NCI-H510A treated with DMSO at 0.1 percent for 48 hours (cell line): ENCODE data around the gene ATP6V0C.
A peak's percentile ranks its signal among the peaks of the same experiment; 100 is the strongest.
"Not testable (repeated sequence)": the region's sequence is repeated elsewhere in the genome, so short reads cannot be mapped to it uniquely, and the experiment has no call there.

ENCODE experiments used
- DNase-seq: peaks from one replicate; lab custom pipeline; 2025; lab: John Stamatoyannopoulos, UW

Gene ATP6V0C

DNA sequence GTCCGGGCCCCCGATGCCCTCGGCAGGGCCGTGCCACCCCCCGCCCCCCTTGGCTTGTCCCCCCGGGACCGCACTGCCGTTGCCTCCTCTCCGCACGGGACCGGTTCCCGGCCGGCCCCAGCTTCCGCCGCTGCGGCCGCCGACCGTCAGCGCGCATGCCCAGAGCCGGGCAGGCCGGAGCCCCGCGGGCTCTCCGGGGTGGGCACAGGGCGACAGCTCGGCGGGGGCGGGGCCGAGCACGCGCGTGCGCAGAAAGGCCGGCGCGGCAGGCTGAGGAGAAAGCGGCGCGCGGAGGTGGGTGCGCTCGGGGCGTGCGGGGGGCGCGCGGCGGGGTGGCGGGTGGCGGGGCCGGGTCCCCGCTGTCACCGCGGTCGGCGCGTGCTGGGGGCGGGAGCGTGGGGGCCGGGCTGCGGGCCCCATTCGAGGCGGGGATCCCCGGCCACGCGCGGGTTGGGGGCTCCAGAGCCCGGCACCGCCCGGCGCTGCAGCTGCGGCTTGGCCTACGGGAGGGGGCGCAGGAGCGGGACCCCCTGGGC is 38.8 kb upstream of the ATP6V0C start, which contains the start of gene TBC1D24:
Gene TBC1D24, plus strand, starts transcription at position 251 of the 536 bp plus-strand sequence. CDS start 21,022 bp downstream, outside the sequence.
- DNase-seq, result peak; percentile 34

DNA sequence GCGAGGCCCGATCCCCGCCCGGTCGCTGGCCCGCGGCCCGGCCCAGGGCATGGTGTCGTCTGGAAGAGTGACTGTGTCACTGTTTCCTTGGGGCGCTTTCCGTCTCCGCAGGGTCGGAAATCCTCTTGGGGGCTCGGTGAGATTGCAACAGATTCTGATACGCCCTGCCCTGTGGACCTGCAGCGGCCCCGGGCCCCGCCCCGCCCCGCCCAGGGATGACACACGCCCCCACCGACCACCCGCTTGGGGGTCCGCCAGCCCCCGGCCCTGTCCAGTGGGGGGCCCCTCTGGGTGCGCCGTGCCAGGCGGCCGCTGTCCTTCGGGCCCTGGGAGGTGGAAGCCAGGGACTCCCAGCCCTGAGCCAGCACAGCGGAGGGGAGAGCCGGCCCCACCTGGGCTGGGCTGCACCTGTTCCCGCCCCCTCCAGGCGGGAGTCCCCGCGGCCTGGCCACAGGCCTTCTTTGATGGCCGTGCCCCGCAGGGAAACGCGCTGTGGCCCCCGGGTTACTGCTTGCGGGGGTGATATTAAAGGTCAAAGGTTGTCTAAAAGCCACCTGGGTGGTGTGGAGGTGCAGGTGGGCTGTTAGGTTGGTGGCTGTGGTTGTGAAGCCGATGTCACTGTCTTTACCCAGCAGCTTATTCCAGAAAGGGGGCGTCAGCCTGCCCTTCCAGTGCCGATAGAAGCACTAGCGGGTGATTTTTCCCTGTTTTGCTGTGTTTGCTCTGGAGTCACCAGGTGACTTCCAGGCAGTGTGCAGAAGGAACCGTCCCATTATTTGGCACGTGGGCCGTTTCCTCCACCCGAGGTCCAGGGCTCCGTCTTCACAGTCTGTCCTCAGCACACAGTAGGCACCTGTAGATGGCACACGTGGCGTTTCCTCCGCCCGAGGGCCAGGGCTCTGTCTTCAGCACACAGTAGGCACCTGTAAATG is 38.1 kb upstream of the ATP6V0C start:
- DNase-seq, result no peak

DNA sequence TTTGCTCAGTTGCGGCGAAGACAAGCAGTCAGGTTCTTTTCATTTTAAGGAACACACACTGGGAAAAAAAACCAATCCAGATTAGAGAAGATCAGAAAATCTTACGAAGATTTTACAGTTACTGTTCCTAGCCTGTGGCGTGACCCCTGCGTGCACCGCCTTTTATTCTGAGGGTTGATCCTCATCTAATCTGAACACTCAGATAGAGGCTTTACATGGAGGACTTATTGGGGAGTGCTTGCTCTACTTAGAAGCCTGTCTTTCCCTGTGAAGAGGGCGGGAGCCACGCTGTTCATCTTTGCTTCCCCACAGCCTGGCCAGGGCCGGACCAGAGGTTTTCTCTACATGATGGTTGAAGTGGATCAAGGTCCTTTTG is 37.4 kb upstream of the ATP6V0C start:
- no peak for DNase-seq

DNA sequence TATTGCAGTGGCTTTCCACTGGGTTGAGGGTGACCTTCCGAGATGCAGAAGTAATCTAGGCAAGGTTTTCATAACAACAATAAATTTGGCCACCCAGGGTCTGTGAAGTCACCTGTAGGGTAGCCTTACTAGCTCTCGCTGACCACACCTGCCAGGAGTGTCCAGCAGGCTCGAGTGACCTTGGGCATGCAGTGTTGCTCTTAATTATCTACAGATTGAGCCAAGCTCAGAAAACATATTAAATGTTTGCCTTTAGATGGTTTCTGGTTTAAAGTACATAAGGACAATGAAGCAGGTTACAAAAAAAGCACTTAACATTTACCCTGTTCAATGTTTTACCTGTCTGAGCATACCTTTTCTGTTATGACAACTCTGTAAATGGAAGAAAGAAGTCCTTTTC is 37.0 kb upstream of the ATP6V0C start:
- DNase-seq, result no peak

DNA sequence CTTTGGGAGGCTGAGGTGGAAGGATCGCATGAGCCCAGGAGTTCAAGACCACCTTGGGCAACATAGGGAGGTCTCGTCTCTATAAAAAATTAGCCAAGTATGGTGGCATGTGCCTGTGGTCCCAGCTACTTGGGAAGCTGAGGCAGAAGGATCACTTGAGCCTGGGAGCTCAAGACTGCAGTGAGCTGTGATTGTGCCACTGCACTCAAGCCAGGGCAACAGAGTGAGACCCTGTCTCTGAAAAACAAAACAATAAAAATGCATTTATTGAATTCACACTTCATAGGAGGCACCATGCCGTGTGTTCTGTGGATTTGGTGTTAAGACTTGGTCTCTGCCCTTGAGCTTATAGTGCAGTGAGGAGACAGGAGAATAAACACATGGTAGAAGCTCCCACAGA is 36.4 kb upstream of the ATP6V0C start:
- DNase-seq, result no peak

DNA sequence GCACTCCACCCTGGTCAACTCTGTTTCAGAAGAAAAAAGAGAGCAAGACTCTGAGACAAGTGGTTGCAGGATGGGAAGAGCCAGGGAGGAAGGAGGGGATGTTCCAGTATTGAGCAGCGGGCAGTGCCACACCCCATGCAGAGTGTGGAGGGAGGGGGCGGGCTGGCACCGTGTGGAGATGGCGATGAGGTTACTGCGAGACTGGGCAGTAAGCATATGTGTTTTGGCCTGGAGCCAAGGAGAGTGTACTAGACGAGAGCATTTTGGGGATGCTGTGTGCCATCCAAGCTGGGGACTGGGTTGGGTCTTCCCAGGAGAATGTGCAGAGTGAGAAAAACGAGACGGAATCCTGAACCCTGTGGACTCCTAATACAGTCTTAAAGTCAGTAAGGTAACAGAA is 35.5 kb upstream of the ATP6V0C start:
- no peak for DNase-seq

DNA sequence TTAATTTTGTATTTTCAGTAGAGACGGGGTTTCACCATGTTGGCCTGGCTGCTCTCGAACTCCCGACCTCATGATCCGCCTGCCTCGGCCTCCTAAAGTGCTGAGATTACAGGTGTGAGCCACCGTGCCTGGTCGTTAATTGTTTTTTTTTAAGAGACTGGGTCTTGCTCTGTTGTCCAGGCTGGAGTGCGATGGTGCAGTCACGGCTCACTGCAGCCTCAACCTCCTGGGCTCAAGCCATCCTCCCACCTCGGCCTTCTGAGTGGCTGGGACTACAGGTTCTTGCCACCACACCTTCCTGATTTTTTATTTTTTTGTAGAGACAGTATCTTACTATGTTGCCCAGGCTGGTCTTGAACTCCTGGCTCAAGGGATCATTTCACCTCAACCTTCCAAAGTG is 33.8 kb upstream of the ATP6V0C start:
- DNase-seq, result not testable (repeated sequence)

DNA sequence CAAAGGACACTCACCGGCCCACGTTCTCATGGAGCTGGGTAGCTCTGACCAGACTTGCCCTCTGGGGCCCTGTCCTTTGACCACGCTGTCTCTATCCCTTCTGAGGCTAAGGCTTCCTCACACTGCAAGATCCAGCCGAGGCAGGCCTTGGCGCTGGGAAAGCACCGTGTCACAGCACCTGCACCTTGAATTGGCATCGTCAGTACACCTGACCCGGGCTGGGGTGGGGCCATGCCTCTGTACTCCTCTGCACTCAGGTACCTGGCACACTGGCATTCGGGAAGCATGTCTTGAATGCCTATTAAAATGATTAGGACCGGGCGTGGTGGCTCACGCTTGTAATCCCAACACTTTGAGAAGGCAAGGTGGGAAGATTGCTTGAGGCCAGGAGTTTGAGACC is 32.8 kb upstream of the ATP6V0C start:
- no peak for DNase-seq

DNA sequence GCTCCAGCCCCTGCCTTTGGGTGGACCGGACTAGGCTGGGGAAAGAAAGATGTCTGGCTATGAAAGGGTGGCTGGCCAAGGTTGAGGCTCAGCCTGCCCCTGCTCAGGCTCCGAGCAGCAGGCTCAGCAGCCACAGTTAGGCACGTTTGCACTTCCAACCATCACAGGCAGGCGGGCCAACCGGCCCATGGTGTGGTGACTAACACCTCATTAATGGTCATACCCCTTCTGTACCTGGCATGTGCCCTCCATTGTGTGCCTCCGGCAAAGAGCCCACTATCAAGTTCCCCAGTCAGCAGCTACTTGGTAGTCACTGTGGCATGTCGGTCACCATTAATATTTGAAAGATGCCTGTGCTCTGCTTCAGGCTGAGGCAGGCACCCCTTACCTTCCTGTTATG is 32.1 kb upstream of the ATP6V0C start:
- no peak for DNase-seq

DNA sequence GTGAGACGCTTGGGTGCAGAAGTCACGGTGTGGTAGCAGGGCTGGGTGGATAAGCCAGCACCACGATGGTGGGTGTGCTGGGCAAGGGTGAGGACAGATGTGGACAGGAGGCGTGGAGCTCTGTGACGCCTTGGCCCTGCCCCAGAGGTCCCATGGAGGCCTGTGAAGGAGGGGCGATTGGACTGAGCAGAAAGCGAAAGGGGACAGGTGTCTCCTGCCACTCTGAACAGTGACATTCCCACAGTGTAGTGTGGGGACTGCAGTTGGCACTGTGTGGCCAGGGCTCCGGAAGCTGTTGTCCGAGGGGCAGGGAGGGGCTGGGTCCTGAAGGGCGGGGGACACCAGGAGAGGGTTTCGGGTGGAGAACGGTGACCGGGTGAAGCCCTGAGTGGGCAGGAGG is 31.5 kb upstream of the ATP6V0C start:
- DNase-seq, result no peak

DNA sequence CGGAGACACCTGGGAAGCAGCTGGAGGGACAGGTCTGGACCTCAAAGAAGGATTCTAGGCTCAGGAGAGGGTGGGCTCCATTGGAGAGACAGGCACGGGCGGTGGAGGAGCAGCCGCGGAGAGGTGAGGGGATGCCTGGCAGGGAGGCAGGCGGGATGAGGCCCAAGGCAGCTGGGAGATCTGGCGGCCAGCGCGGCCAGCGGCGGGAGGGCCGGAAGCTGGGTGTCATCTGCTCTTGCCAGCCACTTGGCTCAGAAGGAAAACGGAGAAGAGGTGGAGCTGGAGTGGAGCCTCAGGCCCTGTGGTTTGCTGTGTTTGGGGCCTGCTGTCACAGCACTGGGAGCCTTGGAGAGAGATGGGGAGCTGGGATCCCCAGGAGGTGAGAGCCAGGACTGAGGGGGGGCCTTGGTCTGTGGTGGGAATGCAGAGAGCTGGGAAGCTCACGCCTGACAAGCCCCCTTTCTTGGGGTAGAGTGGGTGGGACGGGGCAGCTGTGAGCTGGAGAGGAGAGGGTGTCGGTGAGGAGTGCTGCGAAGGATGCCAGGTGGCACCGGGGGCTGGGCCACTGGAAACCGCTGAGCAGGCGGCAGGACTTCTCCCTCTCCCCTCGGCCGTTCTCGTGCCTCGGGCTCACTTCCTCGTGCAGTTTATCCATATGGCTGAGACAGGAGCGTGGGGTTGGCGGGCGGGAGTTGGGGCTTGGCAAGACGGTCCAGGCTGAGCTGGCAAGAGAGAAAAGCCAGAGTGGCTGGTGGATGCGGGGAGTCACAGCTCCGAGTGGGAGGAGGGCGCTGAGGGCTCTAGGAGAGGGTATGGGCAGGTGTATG is 30.8 kb upstream of the ATP6V0C start:
- DNase-seq, result peak; percentile 58

DNA sequence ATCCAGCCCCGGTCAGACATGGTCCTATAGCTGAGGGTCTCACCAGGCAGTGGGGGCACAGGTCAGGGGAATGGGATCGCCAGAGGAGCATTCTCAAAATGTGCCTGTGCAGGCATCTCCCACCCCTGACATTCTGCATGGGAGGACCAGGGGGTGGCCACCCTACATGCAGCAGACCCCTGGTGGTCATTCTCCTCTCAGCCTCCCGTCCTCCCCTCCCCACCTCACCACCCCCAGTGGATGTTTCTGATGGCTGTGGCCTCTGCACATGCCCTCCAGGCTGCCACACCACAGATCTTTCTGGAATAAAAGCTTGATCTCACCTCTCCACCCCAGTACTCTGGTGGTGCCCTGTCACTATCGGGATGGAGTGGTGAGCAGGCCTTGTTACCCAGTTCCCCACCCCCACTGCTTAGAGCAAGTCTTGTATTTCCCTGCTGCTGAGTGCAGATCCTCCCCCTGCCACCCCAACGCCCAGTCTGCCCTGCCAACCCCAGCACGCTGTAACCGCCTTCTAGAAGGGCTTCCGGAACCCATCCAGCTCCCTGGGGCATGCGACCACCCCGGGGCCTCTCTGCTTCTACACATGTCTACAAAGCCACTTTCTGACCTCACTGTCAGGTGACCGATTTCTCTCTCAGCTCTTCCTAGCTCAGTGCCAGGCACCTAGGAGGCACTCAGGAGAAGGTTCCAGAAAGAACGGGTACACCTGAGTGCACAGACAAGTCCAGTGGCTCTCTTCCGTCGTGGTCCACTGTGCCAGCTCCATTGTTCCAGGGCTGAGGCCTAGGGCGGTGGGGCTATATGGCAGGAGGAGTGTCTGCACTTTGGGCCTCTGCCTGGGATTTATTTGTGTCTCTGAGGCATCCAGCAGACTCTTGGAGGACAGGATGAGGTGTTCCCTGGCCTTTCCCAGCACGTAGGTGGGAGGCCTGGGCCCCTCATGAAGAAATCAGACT is 29.5 kb upstream of the ATP6V0C start:
- DNase-seq, result no peak

DNA sequence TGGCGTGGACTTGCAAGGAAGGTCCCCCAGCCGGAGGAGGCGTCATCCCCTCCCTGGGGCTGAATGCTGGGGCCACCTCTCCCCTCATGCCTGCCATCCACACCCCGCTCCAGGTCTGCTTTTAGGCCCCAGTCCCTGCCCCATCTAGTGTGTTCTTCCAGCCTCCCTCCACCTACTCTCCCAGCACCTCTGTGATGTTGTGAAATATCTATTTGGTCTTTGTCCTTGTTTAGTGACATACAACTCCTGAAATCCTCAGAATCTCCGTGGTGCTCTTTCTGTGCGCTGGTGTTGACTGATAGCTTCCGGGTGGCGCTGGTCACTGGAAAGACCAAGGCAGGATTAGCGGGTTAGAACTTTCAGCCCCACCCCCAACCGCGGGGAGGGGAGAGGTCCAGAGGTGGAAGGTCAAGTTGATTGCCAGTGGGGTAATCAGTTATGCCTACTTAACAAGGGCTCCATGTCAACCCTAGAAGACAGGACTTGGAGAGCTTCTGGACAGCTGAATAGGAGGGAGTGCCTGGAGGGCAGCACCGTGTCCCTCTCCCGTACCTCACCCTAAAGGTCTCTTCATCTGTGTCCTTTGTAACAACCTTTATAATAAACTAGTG is 28.7 kb upstream of the ATP6V0C start:
- DNase-seq, result no peak

DNA sequence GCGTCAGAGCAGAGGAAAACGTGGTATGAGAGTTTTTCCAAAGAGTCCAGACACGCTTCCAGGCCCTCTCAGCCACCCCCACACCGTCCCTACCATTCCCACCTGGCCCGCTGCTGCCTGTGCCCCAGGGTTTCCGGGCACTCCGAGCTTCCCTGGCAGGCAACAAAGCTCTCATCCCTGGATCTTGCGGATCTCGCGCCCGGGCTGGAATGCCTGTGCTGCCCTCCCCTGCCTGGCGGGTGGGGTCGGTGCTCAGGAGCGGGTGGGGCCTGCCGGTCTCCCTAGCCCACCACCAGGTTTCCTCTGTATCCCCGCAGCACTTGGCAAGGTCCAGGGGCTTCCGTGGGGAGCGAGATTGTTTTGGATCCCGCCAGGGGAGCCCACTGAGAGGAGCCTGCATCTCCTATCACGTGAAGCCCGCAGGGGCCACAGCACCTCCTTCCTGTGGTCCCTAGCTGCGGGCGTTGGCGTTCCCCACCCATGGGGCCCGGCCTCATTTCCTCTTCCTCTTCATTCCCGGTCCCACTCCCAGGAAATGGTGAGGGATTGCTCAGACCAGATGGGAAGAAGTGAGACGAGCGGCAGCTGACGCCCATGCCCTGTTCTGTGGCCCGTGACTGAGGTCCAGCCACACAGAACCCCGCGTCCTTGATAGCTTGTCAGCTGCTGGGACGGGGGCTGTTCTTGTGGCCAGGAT is 27.8 kb upstream of the ATP6V0C start:
- DNase-seq, result no peak

DNA sequence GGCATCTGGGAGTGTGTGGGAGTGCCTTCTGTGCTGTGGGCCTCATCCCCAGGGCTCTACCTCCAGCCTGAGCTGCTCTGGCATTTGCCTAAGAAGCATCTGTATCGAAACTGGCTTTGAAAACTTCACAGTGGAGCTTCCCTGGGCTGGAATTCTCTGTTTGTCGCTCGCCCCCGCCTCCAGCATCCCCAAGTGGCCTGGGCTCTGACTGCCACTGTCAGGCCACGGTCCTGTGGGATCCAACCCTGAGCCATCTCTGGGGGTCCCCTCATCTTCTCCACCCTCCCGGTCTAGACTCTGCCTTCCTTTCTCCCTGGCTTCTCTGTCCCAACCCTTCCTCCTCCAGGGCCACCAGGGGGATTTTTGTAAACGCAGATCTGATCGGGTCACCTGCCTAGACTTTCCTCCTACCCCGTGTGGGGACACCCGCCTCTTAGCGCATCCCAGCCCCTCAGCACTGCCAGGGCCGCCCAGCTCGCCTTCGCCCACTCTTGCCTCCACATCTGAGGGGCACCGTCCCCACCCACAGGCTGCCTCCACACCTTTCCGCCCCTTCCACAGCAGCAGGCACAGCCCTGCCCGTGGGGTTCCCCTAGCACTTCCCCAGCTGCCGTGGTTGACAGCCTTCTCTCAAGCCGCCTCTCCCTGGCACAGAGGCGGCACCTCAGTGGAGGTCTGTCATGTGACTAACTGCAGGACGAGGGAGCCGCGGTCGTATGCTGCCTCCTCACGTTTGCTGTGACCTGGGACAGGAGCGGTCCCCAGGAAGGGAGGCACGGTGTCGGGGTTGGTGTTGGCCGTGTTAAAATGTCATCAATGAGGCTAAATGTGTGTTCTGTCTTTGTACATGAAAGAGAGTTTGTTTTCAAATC is 26.9 kb upstream of the ATP6V0C start:
- DNase-seq, result peak; percentile 24

DNA sequence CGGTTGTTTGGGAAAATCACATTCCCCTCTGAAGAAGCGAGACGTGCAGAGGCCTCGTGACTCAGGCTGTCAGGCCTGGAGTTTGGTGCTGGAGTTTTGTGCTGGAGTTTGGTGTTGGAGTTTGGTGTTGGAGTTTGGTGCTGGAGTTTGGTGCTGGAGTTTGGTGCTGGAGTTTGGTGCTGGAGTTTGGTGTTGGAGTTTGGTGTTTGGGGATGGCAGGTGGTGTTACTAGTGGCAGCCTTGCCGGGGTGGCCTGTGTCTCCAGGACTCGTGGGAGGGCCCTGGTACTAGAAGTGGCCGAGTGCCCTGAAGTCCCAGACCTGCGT is 26.3 kb upstream of the ATP6V0C start:
- DNase-seq, result no peak

DNA sequence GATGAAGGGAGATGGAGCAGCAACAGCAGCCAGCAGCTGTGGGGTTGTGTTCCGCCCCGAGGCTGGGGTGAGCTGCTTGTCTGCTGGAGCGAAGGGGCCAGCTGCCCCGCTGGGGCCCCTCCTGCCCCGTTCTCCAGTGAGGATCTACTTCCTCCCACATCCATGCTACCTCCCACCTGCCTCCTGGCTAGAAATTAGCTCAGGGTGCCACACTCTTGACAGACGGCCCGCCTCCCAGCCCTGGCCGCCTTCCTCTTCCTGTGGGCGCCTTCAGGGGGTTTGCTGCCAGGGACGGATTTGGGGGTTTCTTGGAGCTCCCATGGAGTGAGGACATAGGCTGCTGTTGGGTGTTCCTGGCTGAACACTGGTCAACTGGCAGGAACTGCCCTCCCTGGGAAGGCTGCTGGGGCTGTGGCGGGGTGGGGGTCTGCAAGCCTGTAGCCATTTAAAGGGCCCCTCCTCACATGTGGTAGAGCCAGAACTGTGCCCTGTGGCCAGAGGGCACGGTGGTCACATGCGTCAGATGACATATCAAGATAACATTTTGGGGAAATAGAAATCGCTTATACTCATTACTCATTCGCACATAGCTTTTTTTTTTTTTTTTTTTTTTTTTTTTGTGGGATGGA is 25.7 kb upstream of the ATP6V0C start:
- DNase-seq, result no peak

DNA sequence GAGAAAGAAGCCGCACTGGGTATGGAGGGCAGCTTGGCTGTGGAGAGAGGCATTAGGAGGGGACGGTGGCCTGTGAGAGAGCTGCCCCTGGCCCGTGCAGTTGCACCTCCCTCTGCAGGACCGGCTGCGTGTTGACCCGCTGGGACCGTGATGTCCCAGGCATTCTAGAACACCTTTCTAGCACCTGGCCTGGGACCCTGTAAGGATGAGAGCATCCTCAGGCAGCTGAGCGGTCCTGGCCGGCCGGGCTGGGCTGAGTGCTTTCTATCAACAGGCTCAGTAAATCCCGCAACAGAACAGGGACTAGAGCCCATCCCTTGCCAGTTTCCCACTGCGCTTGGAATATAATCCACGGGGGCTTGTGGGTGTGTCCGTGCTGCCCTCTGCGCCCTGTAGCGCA is 24.2 kb upstream of the ATP6V0C start:
- DNase-seq, result no peak
